Sigmoid colon (tissue), 7 donors: ENCODE measurements around the gene FAM9A. TPM values are rescaled to one million over a fixed set of nuclear protein-coding genes. Genes with fewer than 3 reads are reported as not detected.
"Not testable (repeated sequence)": the region's sequence is repeated elsewhere in the genome, so short reads cannot be mapped to it uniquely, and the experiment has no call there.

Experiments used
- DNase-seq: peaks from one replicate; pipeline ENCODE4 v3.0.0-alpha.2; 2019
- H3K27ac ChIP-seq, 4 donors: fragments of 200-600 bp; sonication (generic); one replicate each; pipeline ENCODE4 v1.5.1; 2016 to 2019; ENCODE audit warnings: mild to moderate bottlenecking in 1 of 4
- H3K27me3 ChIP-seq, 3 donors: fragments of 200-600 bp; sonication (generic); one replicate each; pipeline ENCODE4 v1.5.1; 2019; ENCODE audit warnings: mild to moderate bottlenecking in 1 of 3
- H3K36me3 ChIP-seq, 4 donors: fragments of 200-600 bp; sonication (generic); one replicate each; pipeline ENCODE4 v1.5.1; 2016 to 2019
- H3K4me1 ChIP-seq, 4 donors: fragments of 200-600 bp; sonication (generic); one replicate each; pipeline ENCODE4 v1.5.1; 2017 to 2019
- H3K4me3 ChIP-seq, 4 donors: fragments of 200-600 bp; sonication (generic); one replicate each; pipeline ENCODE4 v1.5.1; 2017 to 2019; ENCODE audit warnings: mild to moderate bottlenecking in 2 of 4, moderate library complexity in 1 of 4
- H3K9me3 ChIP-seq, 4 donors: fragments of 200-600 bp in 3 of 4; sonication (generic) in 3 of 4; one replicate each; pipeline versions ENCODE4 v1.5.1 to v1.6.1; 2013 to 2019
- EP300 ChIP-seq, 4 donors: sonication (generic); formaldehyde crosslinking; IDR thresholded peaks; one replicate each; pipeline ENCODE4 v1.6.1; 2017; ENCODE audit warnings: antibody characterized with exemption in 4 of 4
- POLR2A ChIP-seq, 2 donors: fragments of 450-650 bp; IDR thresholded peaks; one replicate each; pipeline ENCODE4 v1.6.1; 2016; ENCODE audit warnings: antibody characterized with exemption in 2 of 2, mild to moderate bottlenecking in 2 of 2, moderate library complexity in 2 of 2
- POLR2AphosphoS5 ChIP-seq, 4 donors: sonication (generic); formaldehyde crosslinking; IDR thresholded peaks; one replicate each; pipeline ENCODE4 v1.6.1; 2017; ENCODE audit warnings: antibody characterized with exemption in 4 of 4
- WGBS, 2 donors: extraction: QIAGEN DNeasy Blood & Tissue Kit; methylation state at CpG; one replicate each; pipeline ENCODE4 v1.1.7; 2013; 5-methylcytosine and 5-hydroxymethylcytosine counted together
- intact Hi-C: fragments of 100-400 bp; cut with DNase I; formaldehyde crosslinking; loops from one replicate; pipeline ENCODE4 v1.15.1; 2023
- polyA plus RNA-seq, 3 donors: library from polyadenylated mRNA; stranded (reverse); fragments of 200-250 nt; gene quantifications; one replicate each; pipeline ENCODE4 v1.2.3, GENCODE V29; 2013
- total RNA-seq, 4 donors: library from RNA; depleted of rRNA; stranded (reverse); fragments of >200 nt; gene quantifications; one replicate each; pipeline ENCODE4 v1.1.0, GENCODE V29; 2016
- TF ChIP-seq, protein P1 (sequence below), 4 experiments: fragments of 450-650 bp in 3 of 4; fragments of 200-600 bp in 1 of 4; IDR thresholded peaks; one replicate each; pipeline ENCODE4 v1.5.1; 2016 to 2019; ENCODE audit warnings: antibody characterized with exemption in 4 of 4, mild to moderate bottlenecking in 3 of 4, moderate library complexity in 2 of 4
- donor health status: healthy with polysubstance abuse.
- donor health status: Bipolar disorder and iron deficiency.
- donor health status: healthy.

Gene FAM9A
- total and polyA plus RNA-seq, 7 donors: not detected

DNA sequence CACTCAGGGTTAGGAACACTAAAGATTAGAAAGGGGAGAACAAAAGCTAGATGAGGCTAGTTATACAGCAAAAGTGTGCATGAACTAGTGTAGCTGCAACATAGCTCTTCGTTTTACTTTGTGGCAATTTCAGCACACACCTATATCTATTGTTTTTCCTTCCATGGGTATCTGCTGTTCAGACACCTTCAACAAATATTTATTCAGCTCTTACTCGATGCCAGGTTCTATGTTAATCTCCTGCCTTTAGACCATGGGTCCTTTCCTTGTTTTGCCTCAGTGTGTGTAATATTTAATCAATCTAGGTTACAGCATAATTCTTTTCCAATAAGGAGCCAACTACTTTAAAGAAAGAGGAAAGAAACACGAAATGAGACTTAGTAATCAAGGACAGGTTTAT lies 10.4 kb upstream of the FAM9A start:
- Histone ChIP-seq H3K27me3 (no peaks in the 10 kb centered on the region), H3K4me1 (no peaks in the 10 kb centered on the region), H3K27ac (no peak overlapping the region), H3K4me3 (no peak overlapping the region), H3K36me3 (no peaks in the 10 kb centered on the region), H3K9me3 (no peaks in the 10 kb centered on the region)
- no peak for DNase-seq
- WGBS, 2 donors: 16 to 54% methylated on average over 3 of the region's 3 CpGs
- intact Hi-C loops: loop anchor here (10.0 kb wide), 1 partner anchor 67 kb away; no protein-coding TSS in a partner anchor
- TF ChIP-seq, protein P1, sequence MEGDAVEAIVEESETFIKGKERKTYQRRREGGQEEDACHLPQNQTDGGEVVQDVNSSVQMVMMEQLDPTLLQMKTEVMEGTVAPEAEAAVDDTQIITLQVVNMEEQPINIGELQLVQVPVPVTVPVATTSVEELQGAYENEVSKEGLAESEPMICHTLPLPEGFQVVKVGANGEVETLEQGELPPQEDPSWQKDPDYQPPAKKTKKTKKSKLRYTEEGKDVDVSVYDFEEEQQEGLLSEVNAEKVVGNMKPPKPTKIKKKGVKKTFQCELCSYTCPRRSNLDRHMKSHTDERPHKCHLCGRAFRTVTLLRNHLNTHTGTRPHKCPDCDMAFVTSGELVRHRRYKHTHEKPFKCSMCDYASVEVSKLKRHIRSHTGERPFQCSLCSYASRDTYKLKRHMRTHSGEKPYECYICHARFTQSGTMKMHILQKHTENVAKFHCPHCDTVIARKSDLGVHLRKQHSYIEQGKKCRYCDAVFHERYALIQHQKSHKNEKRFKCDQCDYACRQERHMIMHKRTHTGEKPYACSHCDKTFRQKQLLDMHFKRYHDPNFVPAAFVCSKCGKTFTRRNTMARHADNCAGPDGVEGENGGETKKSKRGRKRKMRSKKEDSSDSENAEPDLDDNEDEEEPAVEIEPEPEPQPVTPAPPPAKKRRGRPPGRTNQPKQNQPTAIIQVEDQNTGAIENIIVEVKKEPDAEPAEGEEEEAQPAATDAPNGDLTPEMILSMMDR (IDR thresholded peaks at IDR 0.05): no peak
- no peak for TF ChIP-seq EP300 (IDR thresholded peaks at IDR 0.05)
- TF ChIP-seq POLR2AphosphoS5 (IDR thresholded peaks at IDR 0.05): no peak
- no peak for TF ChIP-seq POLR2A (IDR thresholded peaks at IDR 0.05)

DNA sequence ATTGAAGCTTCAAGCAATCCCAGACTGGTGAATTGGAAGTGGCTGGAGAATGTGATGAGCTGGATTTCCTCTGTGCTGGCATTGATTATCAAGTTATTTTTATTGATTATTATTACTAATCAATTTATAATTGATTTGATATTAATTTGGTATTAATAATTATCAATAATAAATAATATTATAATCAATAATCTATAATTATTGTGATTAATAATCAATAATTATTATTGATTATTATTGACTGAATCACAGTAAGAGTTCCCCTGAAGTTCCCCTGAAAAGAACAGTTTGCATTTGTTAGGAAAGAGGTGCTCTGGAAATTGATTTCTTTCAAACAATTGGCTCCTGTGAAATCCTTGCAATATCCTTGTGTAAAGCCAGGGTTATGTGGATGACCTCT lies 7.5 kb upstream of the FAM9A start:
- H3K9me3 ChIP-seq: no peaks in the 10 kb centered on the region
- TF ChIP-seq POLR2AphosphoS5 (IDR thresholded peaks at IDR 0.05) (no peak), POLR2A (IDR thresholded peaks at IDR 0.05) (no peak), EP300 (IDR thresholded peaks at IDR 0.05) (no peak)
- TF ChIP-seq, protein P1 (IDR thresholded peaks at IDR 0.05): no peak
- no peaks in the 10 kb centered on the region for H3K27me3 ChIP-seq
- intact Hi-C loops: no loop called here
- H3K36me3 ChIP-seq: no peaks in the 10 kb centered on the region
- no peak overlapping the region for H3K27ac ChIP-seq
- no peaks in the 10 kb centered on the region for H3K4me1 ChIP-seq
- DNase-seq: no peak
- no peak overlapping the region for H3K4me3 ChIP-seq

DNA sequence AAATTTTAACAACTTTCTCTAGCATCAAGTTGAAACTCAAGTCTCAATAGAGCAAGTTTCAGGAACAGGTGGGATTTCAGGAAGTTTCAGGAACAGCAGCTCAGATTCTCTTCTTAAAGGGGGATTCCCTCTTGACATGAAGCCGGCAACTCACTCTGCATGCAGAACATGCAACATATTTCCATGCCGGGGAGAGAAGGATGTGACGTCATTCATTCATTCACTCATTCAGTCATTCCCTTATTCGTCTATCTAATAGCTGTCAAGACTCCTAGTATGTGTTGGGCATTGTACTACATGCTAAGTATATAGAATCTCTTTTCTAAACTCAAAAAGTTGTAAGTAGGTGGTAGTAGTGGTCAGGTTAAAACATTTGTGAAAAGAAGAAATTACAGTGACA lies 4.8 kb upstream of the FAM9A start:
- H3K4me1 ChIP-seq: no peaks in the 10 kb centered on the region
- no peak for TF ChIP-seq POLR2A (IDR thresholded peaks at IDR 0.05)
- no peak for TF ChIP-seq EP300 (IDR thresholded peaks at IDR 0.05)
- TF ChIP-seq POLR2AphosphoS5 (IDR thresholded peaks at IDR 0.05): no peak
- TF ChIP-seq, protein P1 (IDR thresholded peaks at IDR 0.05): no peak
- intact Hi-C loops: no loop called here
- no peak overlapping the region for H3K4me3 ChIP-seq
- no peak for DNase-seq
- WGBS, 2 donors: 91 to 92% methylated on average over 4 of the region's 4 CpGs
- H3K27me3 ChIP-seq: no peaks in the 10 kb centered on the region
- no peaks in the 10 kb centered on the region for H3K9me3 ChIP-seq
- H3K27ac ChIP-seq: no peak overlapping the region
- no peaks in the 10 kb centered on the region for H3K36me3 ChIP-seq

DNA sequence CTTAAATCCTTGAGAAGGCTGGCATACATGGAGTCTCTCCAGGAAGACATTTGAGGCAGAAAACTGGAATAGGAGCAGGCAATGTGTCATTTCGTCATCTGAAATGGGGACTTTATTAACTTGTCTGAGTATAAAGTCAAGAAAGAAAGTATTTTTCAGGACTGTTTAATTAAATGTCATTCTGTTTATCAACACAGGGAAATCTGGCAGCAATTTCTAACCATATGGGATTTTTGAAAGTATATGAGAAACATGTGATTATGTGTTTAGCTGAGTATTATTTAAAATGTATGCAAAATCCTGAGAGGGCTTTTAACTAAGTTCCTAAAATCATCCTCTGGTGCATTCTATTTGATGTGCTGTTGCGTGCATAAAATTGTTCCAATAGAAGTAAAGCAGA lies 3.9 kb upstream of the FAM9A start:
- H3K27me3 ChIP-seq: no peaks in the 10 kb centered on the region
- WGBS, 2 donors: 75 to 80% methylated on average over 2 of the region's 2 CpGs
- no peak overlapping the region for H3K4me3 ChIP-seq
- no peaks in the 10 kb centered on the region for H3K36me3 ChIP-seq
- no peaks in the 10 kb centered on the region for H3K4me1 ChIP-seq
- no peaks in the 10 kb centered on the region for H3K9me3 ChIP-seq
- no peak overlapping the region for H3K27ac ChIP-seq
- intact Hi-C loops: no loop called here
- TF ChIP-seq POLR2A (IDR thresholded peaks at IDR 0.05): no peak
- no peak for DNase-seq

DNA sequence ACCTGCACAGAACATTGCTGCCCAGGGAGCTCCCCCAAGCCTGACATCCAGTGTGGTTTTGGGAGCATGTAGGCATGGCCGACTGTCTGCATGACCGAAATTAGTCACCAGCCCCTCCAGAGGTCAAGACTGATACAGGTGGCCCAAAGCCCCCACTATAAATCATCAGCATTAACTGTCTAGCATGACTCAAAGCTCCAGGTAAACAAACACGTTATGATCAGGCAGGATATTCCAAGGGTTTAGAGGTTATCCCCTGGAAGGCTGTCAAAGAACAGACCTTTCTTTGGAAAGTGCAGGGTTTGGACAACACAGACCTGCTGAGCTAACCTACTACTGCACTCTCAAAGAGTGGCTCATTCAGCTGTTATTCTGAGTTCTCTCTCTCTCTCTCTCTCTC lies 2.1 kb upstream of the FAM9A start:
- Histone ChIP-seq H3K4me3 (no peak overlapping the region), H3K4me1 (no peaks in the 10 kb centered on the region), H3K36me3 (no peaks in the 10 kb centered on the region), H3K9me3 (no peaks in the 10 kb centered on the region), H3K27me3 (no peaks in the 10 kb centered on the region), H3K27ac (no peak overlapping the region)
- TF ChIP-seq, protein P1 (IDR thresholded peaks at IDR 0.05): no peak
- TF ChIP-seq EP300 (IDR thresholded peaks at IDR 0.05) (no peak), POLR2A (IDR thresholded peaks at IDR 0.05) (no peak), POLR2AphosphoS5 (IDR thresholded peaks at IDR 0.05) (no peak)
- intact Hi-C loops: no loop called here
- 52 to 64% methylated on average over 3 of the region's 3 CpGs for WGBS, 2 donors
- no peak for DNase-seq

DNA sequence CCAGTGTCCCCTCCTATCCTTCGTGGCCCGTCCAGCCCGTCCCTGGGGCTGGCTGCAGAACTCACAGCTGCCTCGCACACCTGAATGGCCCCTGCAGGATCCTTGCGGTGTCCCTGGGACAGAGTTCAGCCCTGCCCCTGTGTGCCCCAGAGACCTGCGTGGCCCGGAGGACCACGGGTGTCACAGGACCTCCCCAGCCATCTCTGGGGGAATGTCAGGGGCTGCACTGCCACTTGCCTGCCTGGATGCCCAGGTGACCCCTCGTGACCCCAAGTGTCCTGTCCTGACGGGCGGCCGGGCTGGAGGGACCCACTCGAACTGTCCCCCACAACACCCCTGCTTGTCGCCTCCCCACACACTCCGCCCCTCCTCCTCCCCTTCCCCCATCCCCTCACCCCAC lies 832 bp downstream of the FAM9A start:
- DNase-seq, H3K4me3 ChIP-seq, intact Hi-C loops, H3K9me3 ChIP-seq, H3K4me1 ChIP-seq, H3K27me3 ChIP-seq, H3K36me3 ChIP-seq, H3K27ac ChIP-seq: not testable (repeated sequence)
- 89 to 96% methylated on average over 15 of the region's 15 CpGs for WGBS, 2 donors

DNA sequence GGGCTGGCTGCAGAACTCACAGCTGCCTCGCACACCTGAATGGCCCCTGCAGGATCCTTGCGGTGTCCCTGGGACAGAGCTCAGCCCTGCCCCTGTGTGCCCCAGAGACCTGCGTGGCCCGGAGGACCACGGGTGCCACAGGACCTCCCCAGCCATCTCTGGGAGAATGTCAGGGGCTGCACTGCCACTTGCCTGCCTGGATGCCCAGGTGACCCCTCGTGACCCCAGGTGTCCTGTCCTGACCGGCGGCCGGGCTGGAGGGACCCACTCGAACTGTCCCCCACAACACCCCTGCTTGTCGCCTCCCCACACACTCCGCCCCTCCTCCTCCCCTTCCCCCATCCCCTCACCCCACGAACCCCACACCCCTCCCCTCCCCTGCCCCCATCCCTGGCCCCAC lies 1.9 kb downstream of the FAM9A start:
- H3K27ac ChIP-seq, H3K4me3 ChIP-seq, H3K27me3 ChIP-seq, H3K36me3 ChIP-seq, intact Hi-C loops, DNase-seq, H3K4me1 ChIP-seq, H3K9me3 ChIP-seq: not testable (repeated sequence)
- 92 to 95% methylated on average over 11 to 12 of the region's 13 CpGs for WGBS, 2 donors

DNA sequence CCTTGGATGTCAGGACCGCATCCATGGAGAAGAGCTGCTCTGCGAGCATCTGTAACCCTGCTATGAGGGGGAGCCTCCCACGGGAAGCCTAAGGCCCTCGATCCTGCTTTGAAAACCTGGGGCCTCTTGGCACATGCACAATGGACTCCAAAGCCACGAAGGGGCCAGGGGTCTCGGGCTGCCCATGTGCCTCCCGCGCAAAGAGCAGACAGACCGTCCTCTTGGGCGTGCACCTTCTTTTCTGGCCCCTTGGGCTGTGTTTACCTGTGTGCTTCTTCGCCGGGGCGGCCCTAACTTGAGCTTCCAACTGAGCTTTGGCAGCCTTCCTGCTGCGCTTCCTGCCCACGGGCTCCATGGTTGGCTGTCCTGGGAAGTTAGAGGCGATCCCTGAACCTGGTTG lies 2.5 kb downstream of the FAM9A start:
- H3K27ac ChIP-seq, H3K4me1 ChIP-seq, intact Hi-C loops, DNase-seq, H3K4me3 ChIP-seq, H3K27me3 ChIP-seq, H3K9me3 ChIP-seq, H3K36me3 ChIP-seq: not testable (repeated sequence)
- 89 to 90% methylated on average over 15 of the region's 16 CpGs for WGBS, 2 donors

DNA sequence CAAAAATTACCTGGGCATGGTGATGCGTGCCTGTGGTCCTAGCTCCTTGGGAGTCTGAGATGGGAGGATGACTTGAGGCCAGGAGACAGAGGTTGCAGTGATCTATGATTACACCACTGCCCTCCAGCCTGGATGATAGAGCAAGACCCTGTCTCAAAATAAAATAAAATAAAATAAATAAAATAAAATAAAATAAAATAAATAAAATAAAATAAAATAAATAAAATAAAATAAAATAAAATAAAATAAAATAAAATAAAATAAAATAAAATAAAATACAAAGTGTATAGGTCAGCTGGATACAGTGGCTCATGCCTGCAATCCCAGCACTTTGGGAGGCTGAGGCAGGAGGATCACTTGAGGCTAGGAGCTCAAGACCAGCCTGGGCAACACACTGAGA lies 14.1 kb downstream of the FAM9A start:
- H3K4me3 ChIP-seq, intact Hi-C loops, H3K27ac ChIP-seq, H3K4me1 ChIP-seq, H3K27me3 ChIP-seq, H3K36me3 ChIP-seq, H3K9me3 ChIP-seq, DNase-seq: not testable (repeated sequence)
- 92 to 100% methylated on average over 1 of the region's 1 CpG for WGBS, 2 donors
